Thyroid gland (tissue), 4 donors: Measurements from ENCODE around the gene DAPK1.

ENCODE experiments used
- POLR2A ChIP-seq, 2 donors: fragments of 450-650 bp; IDR thresholded peaks; one replicate each; pipeline ENCODE4 v1.6.1; 2017; ENCODE audit warnings: antibody characterized with exemption in 2 of 2, mild to moderate bottlenecking in 2 of 2, moderate library complexity in 1 of 2
- TF ChIP-seq, protein P1 (sequence below), 6 experiments: fragments of 200-600 bp in 3 of 6; fragments of 450-650 bp in 3 of 6; sonication (generic) in 3 of 6; IDR thresholded peaks; one replicate each; pipeline ENCODE4 v1.5.1; 2016 to 2019; ENCODE audit warnings: antibody characterized with exemption in 6 of 6, mild to moderate bottlenecking in 2 of 6, inconsistent platforms in 1 of 6, moderate library complexity in 1 of 6

DNA sequence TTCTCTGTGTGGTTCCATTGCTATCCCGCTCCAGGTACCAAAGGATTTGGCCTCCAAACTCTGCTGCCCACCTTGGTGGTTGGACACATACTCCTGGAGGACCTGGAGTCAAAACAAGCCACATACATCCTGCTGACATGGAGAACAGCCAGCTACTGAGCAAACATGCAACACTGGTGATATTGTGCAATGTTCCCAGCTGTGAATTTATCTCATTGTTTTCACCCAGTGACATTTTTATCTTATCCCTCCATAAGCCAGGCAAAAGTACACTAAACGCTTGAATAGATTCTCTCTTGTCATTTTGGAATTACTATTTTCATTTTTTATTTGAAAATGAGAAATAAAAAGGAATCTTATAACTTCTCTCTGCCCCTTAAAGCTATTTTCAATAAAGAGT, 217.2 kb downstream of the DAPK1 start:
- no peak for TF ChIP-seq POLR2A (IDR thresholded peaks at IDR 0.05)
- TF ChIP-seq, protein P1, sequence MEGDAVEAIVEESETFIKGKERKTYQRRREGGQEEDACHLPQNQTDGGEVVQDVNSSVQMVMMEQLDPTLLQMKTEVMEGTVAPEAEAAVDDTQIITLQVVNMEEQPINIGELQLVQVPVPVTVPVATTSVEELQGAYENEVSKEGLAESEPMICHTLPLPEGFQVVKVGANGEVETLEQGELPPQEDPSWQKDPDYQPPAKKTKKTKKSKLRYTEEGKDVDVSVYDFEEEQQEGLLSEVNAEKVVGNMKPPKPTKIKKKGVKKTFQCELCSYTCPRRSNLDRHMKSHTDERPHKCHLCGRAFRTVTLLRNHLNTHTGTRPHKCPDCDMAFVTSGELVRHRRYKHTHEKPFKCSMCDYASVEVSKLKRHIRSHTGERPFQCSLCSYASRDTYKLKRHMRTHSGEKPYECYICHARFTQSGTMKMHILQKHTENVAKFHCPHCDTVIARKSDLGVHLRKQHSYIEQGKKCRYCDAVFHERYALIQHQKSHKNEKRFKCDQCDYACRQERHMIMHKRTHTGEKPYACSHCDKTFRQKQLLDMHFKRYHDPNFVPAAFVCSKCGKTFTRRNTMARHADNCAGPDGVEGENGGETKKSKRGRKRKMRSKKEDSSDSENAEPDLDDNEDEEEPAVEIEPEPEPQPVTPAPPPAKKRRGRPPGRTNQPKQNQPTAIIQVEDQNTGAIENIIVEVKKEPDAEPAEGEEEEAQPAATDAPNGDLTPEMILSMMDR (IDR thresholded peaks at IDR 0.05): no peak
